Amniotic stem cell (primary cell): Measurements from ENCODE around the gene HOXA10.

ENCODE experiments used
- DNase-seq: peaks from one replicate; lab custom pipeline; 2025; lab: John Stamatoyannopoulos, UW

HOXA10 gene

GRCh38 chr7:27179503-27180430 lies 5.6 kb upstream of the HOXA10 start:
- DNase-seq = no peak

- DNase-seq = no peak
These were observed 4.9 kb upstream of the HOXA10 start for GRCh38 chr7:27179030-27179429.

GRCh38 chr7:27178366-27178765 lies 4.2 kb upstream of the HOXA10 start:
- DNase-seq = no peak

GRCh38 chr7:27177795-27178320 lies 3.7 kb upstream of the HOXA10 start:
- DNase-seq = no peak

- DNase-seq = no peak
These were observed 3.1 kb upstream of the HOXA10 start for GRCh38 chr7:27176962-27177794.

- no peak for DNase-seq
These were observed 2.4 kb upstream of the HOXA10 start for GRCh38 chr7:27176524-27176845.

GRCh38 chr7:27175626-27176523 lies 1.8 kb upstream of the HOXA10 start:
- DNase-seq = no peak

- no peak for DNase-seq
These were observed 930 bp upstream of the HOXA10 start for GRCh38 chr7:27174874-27175625.

- DNase-seq = no peak
These were observed 587 bp downstream of the HOXA10 start for GRCh38 chr7:27173511-27173955.

- no peak for DNase-seq
These were observed 1.2 kb downstream of the HOXA10 start for GRCh38 chr7:27172823-27173510.

GRCh38 chr7:27172315-27172774 lies 1.8 kb downstream of the HOXA10 start:
- no peak for DNase-seq

- DNase-seq = no peak
These were observed 2.3 kb downstream of the HOXA10 start for GRCh38 chr7:27171637-27172314.

GRCh38 chr7:27171325-27171636 lies 2.8 kb downstream of the HOXA10 start:
- DNase-seq = no peak

- DNase-seq = no peak
These were observed 3.4 kb downstream of the HOXA10 start for GRCh38 chr7:27170426-27171324.

GRCh38 chr7:27169658-27170425 lies 4.3 kb downstream of the HOXA10 start:
- no peak for DNase-seq

GRCh38 chr7:27168265-27168947 lies 5.7 kb downstream of the HOXA10 start:
- DNase-seq = no peak

GRCh38 chr7:27167916-27168264 lies 6.2 kb downstream of the HOXA10 start:
- DNase-seq = no peak
